COR-L47 (cell line): Measurements from ENCODE around the gene SDR42E2.
"Not testable (repeated sequence)": the region's sequence is repeated elsewhere in the genome, so short reads cannot be mapped to it uniquely, and the experiment has no call there.

Source experiments
- DNase-seq: peaks from one replicate; lab custom pipeline; 2025; lab: John Stamatoyannopoulos, UW

The SDR42E2 gene

GRCh38 chr16:22213801-22214200 is 51.5 kb downstream of the SDR42E2 start:
- DNase-seq = no peak

- DNase-seq = no peak
Observed at GRCh38 chr16:22214402-22214801, 52.1 kb downstream of the SDR42E2 start.

GRCh38 chr16:22214889-22215288 is 52.6 kb downstream of the SDR42E2 start:
- DNase-seq = no peak

GRCh38 chr16:22216191-22216831 is 54.0 kb downstream of the SDR42E2 start:
- no peak for DNase-seq

- DNase-seq = not testable (repeated sequence)
Observed at GRCh38 chr16:22216832-22217225, 54.5 kb downstream of the SDR42E2 start.

DNA sequence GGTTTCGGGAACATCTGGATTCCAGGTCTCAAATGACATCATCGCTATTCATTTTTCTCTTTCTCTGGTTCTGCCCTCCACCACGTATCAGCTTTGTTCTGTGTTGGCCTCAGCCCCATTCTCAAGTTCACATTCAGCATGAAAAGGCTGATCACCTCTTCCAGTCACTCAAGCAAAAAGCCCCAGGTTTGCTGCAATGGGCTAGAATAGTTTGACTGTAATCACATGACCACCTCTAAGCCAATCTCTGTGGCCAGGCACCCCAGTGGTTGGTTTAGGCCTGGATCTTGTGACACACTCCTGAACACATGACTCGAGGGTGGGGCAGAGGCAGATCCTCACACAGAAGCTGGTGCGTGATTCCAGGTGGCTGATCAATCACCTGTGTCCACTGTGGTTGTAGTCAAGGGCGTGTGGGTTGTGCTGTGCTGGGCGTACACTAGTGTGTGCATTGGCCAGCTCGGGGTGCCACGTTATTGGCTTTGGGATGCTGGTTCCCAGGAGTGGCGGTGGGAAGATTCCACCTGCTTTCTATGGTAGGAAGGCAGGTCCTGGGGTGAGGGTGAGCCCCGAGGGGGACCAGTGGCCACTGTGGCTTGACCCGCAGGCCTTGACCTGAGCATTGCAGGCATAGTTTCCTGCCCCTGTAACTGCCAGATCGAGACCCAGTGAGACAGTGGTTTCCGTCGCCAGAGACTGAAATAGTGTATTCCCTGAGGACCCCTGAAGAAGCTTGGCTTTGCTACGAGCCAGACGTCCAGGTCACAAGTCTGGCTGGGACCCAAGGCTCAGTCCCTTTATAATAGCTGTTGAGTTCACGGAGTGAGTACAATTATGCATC is 55.8 kb downstream of the SDR42E2 start:
- no peak for DNase-seq

DNA sequence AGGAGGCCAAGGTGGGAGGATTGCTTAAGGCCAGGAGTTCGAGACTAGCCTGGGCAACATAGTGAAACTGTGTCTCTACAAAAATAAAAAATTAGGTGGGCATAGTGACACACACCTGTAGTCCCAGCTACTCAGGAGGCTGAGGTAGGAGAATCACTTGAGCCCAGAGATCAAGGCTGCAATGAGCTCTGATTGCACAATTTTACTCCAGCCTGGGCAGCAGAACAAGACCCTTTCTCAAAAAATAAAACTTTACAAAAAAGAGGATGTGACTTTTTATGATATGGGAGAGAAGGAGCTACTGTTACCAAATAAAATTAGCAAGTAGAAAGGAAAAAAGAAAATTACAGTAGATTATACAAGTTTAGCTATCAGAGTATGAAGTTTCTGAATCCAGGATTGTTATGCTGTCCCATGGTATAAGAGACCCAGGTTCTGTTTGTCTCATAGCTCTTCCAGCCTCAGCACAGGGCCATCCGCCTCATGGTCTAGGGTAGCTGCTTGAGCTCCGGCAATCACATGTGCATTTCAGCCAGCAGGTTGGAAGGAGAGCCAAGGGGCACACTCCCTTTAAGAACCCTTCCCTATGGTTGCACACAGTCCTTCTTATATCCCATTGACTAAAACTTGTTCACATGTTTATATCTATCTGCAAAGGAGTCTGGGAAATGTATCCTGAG is 57.2 kb downstream of the SDR42E2 start:
- no peak for DNase-seq

- no peak for DNase-seq
Observed at GRCh38 chr16:22220069-22220440, 57.7 kb downstream of the SDR42E2 start.

DNA sequence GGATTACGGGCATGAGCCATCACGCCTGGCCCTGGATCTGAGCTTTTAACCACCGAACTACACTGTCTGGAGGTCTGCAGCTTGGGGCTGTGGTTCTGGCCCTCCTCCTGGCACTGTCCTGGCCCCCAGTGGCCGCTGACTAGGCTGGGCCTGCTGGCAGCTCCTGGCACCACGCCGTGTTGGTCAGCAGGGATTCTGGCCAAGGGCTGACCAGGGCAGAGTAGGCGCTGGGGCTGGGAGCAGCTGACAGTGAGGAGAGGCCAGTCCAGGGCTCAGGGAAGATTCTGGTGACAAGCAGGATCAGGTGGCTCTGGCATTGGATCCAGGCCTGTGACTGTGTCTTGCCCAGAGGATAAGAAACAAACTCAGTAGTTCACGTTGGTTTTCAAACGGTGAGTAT is 58.4 kb downstream of the SDR42E2 start:
- no peak for DNase-seq

GRCh38 chr16:22222006-22222405 is 59.7 kb downstream of the SDR42E2 start:
- no peak for DNase-seq

- no peak for DNase-seq
Observed at GRCh38 chr16:22222998-22223397, 60.7 kb downstream of the SDR42E2 start.

- no peak for DNase-seq
Observed at GRCh38 chr16:22225060-22225459, 62.8 kb downstream of the SDR42E2 start.

DNA sequence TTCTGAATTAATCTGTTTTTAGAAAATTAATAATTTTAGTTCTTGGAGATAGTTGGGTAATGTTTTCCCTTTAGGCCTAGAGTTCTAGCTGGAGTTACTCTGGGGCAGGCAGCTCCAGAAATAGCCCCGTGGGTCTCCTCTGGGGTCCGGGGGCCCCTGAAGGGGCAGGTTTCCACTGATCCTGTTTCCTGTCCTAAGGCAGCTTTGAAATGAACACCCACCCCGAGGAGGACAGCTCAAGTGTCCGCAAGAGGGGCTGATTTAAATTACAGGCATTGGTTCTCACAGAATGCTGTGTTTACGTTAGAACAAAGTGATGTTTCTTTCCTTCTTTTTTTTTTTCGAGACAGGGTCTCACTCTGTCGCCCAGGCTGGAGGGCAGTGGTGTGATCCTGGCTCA is 67.6 kb downstream of the SDR42E2 start:
- no peak for DNase-seq

GRCh38 chr16:22232277-22233036 is 70.2 kb downstream of the SDR42E2 start:
- peak; percentile 68 for DNase-seq

DNA sequence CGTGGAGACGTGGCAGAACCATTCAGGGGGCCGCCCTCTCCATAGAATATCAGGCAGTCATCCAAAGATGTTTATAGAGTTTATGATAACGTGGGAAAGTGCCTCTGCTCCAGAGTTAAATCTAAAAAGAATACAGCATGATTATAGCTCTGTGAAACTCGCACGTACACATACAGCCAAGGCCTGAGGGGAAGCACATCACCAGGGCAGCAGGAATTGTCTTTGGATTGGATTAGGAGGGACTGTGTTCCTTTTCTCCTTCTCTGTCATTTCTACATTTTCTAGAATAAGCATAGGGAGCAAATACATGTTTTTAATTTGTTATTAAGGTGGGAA is 70.7 kb downstream of the SDR42E2 start:
- DNase-seq = no peak

GRCh38 chr16:22235839-22236745 is 73.8 kb downstream of the SDR42E2 start:
- no peak for DNase-seq

DNA sequence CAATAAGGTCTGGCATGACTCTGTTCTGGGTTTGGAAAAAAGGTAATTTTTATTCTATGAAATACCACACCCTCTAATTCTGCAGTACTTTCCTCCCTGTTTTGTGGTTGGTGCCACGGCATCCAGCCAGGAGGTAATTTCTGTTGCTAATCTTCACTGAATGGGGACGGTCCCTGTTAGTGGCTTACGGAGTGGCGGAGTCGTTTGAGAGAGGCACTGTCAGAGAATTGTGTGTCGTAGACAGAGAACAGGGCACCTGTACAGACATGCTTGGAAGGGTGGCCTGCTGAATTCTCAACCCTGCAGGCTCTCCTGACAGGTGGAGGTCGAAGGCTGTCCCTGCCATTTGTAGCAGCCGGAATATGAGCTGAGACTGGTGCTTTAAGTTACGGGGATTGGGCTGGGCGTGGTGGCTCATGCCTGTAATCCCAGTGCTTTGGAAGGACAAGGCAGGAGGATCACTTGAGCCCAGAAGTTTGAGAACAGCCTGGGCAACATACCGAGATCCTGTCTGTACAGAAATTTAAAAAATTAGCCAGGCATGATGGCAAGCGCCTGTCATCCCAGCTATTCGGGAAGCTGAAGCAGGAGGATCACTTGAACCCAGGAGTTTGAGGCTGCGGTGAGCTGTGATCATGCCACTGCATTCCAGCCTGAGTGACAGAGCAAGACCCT is 77.0 kb downstream of the SDR42E2 start:
- DNase-seq = no peak

GRCh38 chr16:22240023-22240710 is 77.9 kb downstream of the SDR42E2 start:
- DNase-seq = no peak
